Activated naive CD8-positive, alpha-beta T cell treated with anti-CD3 and anti-CD28 coated beads for 36 hours (primary cell): ENCODE results near the gene NOL4L. TPM values are rescaled to one million over a fixed set of nuclear protein-coding genes. Genes with fewer than 3 reads are reported as not detected.
A peak's percentile ranks its signal among the peaks of the same experiment; 100 is the strongest.

Source experiments
- DNase-seq: peaks from one replicate; pipeline ENCODE4 v3.0.0; 2021
- H3K27ac Mint-ChIP-seq: one replicate; pipeline ENCODE4 v1.8.0; 2022; ENCODE audit warnings: mild to moderate bottlenecking, moderate library complexity, mixed read lengths
- H3K27me3 Mint-ChIP-seq: one replicate; pipeline ENCODE4 v1.8.0; 2022; ENCODE audit warnings: mild to moderate bottlenecking, mixed read lengths
- H3K36me3 Mint-ChIP-seq: one replicate; pipeline ENCODE4 v1.8.0; 2021; ENCODE audit warnings: mild to moderate bottlenecking, mixed read lengths
- H3K4me1 Mint-ChIP-seq: one replicate; pipeline ENCODE4 v1.8.0; 2021; ENCODE audit warnings: mixed read lengths
- H3K4me3 Mint-ChIP-seq: one replicate; pipeline ENCODE4 v1.8.0; 2022; ENCODE audit warnings: mild to moderate bottlenecking, moderate library complexity, mixed read lengths
- H3K9me3 Mint-ChIP-seq: one replicate; pipeline ENCODE4 v1.8.0; 2022; ENCODE audit warnings: mixed read lengths
- total RNA-seq, 2 experiments: library from RNA; stranded (reverse); gene quantifications; one replicate each; pipeline ENCODE4 v1.2.3, GENCODE V29; 2021

NOL4L gene
- total RNA-seq, 2 experiments from 2014 or later, result 15.9 TPM

GRCh38 chr20:32487381-32487780 lies 97.8 kb downstream of the NOL4L start:
- no peak overlapping the region for H3K4me3 Mint-ChIP-seq
- DNase-seq, result no peak
- H3K27me3 Mint-ChIP-seq, result no peaks in the 10 kb centered on the region
- peaks cover 26% of the 10 kb centered on the region for H3K4me1 Mint-ChIP-seq
- H3K27ac Mint-ChIP-seq, result no peak overlapping the region
- H3K36me3 Mint-ChIP-seq, result peaks cover 21% of the 10 kb centered on the region
- H3K9me3 Mint-ChIP-seq, result peaks cover 8% of the 10 kb centered on the region

DNA sequence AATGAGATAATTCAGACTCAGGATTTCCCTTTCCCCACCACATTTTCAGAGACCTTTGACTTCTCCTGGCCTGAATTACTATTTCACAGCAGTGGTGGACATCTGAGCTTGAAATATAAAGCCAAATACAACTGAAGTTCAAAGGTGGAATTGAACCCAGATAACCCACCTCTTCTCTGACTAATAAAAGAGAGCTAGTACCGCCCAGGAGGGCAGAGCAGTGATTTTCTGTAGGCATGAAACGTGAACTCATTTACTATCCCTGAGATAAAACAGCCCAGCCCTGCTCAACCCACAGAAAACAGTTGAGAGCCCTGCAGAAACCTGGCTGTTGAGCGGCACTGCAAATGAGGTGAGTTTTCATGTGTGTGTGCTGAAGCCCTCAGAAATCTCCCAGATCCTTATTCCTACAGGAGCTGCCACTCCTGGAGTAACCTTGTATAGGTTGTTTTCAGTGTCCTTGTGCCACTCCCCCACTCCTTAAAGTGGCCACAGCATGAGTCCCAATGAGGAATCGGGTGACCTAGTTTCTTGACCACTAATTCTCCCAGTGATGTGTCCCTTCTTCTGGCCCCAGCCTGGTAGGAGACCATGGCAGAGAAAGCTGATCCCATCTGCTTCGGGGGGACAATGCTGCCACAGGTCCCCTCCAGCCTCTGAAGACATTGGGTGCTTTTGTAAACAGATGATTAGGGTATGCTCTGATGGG lies 99.2 kb downstream of the NOL4L start:
- Mint-ChIP-seq H3K27me3 (no peaks in the 10 kb centered on the region), H3K36me3 (peaks cover 18% of the 10 kb centered on the region), H3K4me3 (no peak overlapping the region), H3K9me3 (peaks cover 8% of the 10 kb centered on the region), H3K4me1 (peaks cover 25% of the 10 kb centered on the region), H3K27ac (peak overlapping the region; percentile 86)
- DNase-seq, result no peak

DNA sequence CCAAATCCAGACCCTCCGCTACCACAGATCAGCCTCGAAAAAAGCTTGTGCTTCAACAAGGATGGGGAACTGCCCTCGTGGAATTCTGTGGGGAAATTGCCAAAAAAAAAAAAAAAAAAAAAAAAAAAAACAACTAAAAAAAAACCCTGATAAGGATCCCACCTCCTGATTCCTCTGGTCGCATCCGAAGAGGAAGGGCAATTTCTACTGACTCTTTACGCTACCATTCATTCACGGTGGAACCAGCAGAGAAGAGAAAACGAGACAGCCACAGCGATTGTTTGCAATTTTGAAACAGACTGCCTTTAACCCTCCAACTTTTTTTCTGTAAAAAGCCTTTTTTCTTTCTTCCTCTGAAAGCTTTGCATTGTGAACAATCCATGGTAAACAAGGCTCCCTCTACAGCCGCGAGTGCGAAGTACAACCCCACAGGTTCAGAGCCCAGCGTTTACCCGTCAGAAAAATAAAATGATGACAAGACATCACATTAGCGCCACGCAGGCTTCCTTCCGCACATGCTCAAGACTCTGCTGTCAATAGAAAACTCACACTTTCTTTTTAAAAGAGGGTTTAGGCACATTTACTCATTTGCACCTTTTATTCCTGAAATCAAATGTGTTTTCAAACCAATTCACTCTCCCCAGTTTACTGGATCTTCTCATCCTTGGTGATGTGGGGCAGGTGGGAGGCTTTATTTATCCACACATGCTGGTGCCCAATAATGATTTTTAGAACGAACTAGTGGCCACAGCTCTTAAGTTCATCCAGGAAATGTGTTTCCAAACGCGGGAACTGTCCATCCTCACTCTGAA lies 100.0 kb downstream of the NOL4L start:
- peaks cover 8% of the 10 kb centered on the region for H3K9me3 Mint-ChIP-seq
- peak overlapping the region; percentile 86 for H3K27ac Mint-ChIP-seq
- peaks cover 24% of the 10 kb centered on the region for H3K4me1 Mint-ChIP-seq
- H3K27me3 Mint-ChIP-seq, result no peaks in the 10 kb centered on the region
- peak; percentile 77 for DNase-seq
- peaks cover 14% of the 10 kb centered on the region for H3K36me3 Mint-ChIP-seq
- H3K4me3 Mint-ChIP-seq, result peak overlapping the region; percentile 86

- no peak for DNase-seq
- Mint-ChIP-seq H3K4me3 (peak overlapping the region; percentile 86), H3K9me3 (peaks cover 8% of the 10 kb centered on the region), H3K4me1 (peaks cover 29% of the 10 kb centered on the region), H3K27me3 (no peaks in the 10 kb centered on the region), H3K36me3 (peaks cover 14% of the 10 kb centered on the region), H3K27ac (peak overlapping the region; percentile 51)
These were observed 100.7 kb downstream of the NOL4L start for GRCh38 chr20:32484225-32484957.

DNA sequence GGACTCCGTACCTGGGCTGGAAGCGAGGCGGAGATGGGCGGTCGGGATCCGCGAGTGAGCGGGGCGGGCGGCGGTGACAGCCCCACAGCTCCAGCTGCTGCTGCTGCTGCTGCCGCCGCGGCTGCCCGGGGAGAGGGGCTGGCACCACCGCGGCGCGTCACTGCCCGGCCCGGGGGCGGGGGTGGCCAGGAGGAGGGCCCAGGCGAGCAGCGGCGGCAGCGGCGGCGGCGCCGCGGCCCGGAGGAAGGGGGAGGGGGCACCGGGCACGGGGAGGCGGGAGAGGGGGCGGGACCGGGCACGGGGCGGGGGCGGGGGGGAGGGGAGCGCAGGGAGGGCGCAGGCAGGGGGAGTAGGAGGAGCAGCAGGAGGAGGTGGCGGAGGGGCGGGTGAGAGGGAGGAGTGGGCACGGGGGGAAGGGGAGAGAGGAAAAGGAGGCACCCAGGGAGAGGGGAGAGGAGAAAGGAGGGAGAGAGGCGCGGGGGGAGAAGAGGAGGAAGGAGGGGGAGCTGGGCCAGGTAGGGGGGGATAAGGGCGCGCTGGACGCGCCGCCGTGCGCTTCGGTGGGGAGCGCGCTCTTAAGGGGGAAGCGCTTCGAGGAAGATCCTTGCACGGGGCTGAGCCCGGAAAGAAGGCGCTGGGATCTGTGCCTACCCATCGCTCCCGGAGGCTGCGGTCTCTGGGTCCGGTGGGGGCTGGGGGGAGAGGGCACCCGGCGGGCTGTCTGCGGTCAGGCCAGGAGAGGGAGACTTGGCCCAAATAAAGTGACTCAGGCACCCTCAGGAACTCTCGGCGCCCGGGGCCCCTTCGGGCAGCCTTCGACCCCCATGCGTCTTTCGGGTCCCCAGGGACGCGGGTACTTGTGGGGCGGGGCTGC lies 101.5 kb downstream of the NOL4L start:
- Mint-ChIP-seq H3K27me3 (no peaks in the 10 kb centered on the region), H3K27ac (peak overlapping the region; percentile 34), H3K4me3 (peak overlapping the region; percentile 79), H3K9me3 (peaks cover 6% of the 10 kb centered on the region), H3K36me3 (peaks cover 11% of the 10 kb centered on the region), H3K4me1 (peaks cover 29% of the 10 kb centered on the region)
- peak; percentile 74 for DNase-seq

DNA sequence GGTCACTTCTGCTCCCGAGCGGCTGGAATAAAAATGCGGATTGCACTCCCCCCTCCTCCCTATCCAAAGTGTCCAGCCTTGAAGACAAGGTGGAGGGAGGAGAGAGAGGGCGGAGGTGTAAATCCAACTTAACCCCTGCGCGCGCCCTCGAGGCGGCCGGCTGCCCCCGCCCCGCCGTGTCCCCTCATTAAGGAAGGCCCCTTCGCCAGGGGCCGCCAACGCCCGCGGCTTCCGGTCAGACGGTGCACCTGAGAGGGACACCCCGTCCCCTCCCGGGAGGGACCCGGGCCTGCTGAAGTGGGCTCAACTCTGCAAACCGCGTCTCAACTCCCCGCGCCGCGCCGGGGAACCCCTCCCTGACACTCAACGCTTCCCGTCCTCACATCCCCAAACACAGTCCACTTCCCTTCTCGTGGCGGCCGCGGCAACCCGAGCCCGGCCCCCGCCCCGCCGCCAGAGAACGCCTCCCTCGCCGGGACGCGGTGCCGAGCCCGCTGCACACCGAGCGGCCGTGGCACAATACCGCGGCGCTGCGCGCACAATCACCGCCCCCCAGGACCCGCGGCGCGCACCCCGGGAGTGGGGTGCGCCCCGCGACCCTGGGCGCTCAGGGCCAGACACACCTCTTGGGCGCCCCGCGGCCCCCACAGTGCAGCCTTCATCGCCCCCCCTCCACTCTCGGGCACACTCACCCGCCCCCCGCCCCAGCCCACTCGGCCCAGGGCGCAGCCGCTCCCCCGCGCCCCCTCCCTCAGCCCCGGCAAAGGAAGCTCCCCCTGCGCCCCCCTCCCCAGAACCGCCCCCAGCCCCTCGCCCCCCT lies 102.5 kb downstream of the NOL4L start:
- Mint-ChIP-seq H3K27ac (no peak overlapping the region), H3K36me3 (peaks cover 5% of the 10 kb centered on the region), H3K4me1 (peaks cover 30% of the 10 kb centered on the region), H3K9me3 (no peaks in the 10 kb centered on the region), H3K27me3 (no peaks in the 10 kb centered on the region), H3K4me3 (peak overlapping the region; percentile 76)
- DNase-seq, result peak; percentile 43

DNA sequence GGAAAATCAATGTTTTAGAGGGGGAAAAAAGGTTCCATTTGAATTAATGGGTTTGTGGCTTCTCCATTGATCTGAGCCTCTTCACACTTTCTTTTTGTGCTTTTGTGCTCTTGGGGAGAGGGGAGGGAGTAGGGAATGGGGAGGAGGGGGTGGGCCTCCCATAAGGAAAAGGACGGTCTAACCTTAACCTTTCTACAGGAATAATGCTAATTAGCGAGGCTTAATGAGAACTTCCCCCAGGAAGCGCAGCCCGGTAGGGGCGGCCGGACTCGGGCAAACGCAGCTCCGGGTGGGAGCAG lies 103.0 kb downstream of the NOL4L start:
- DNase-seq, result no peak
- Mint-ChIP-seq H3K9me3 (no peaks in the 10 kb centered on the region), H3K4me1 (peaks cover 35% of the 10 kb centered on the region), H3K27me3 (no peaks in the 10 kb centered on the region), H3K27ac (no peak overlapping the region), H3K36me3 (peaks cover 5% of the 10 kb centered on the region), H3K4me3 (peak overlapping the region; percentile 53)

DNA sequence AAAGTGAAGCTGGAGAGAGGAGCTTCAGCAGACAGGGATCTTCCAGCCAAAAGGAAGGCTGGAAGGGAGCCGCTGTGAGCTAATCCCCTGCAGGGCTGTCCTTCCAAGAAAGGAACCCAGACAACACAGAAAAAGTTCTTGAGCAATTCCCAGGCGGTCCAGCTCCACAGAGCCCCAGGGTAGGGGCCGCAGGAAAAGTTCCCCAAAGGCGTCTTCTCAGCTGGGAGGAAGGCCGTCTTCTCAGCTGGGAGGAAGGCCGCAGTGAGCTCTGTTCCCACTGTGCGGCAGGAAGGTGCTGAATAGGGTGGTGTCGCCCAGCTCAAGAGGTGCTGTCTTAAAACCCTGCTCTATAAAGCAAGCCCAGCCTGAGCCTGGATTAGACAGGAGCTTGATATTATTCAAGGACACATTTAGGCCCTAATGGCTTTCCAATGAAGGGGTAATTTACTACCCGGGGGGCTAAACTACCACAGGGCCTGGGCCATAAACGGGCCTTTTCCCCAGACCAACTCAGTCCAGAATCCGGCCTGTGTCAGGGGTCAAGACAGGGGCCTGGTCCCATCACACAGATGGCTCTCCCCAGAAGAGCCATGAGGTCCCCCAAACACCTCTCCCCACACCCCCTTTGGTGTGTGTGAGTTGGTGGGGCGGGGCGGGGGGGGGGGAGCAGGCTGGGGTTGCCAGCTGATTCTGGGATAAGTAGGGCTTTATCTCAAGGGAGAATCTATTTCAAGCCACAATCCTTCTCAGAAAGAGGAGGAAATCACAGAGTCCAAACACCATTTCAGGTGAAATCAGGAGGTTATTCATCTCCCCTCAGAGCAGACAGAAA lies 103.6 kb downstream of the NOL4L start:
- H3K4me3 Mint-ChIP-seq, result peak overlapping the region; percentile 53
- H3K27me3 Mint-ChIP-seq, result no peaks in the 10 kb centered on the region
- H3K9me3 Mint-ChIP-seq, result no peaks in the 10 kb centered on the region
- H3K4me1 Mint-ChIP-seq, result peaks cover 38% of the 10 kb centered on the region
- no peak for DNase-seq
- H3K36me3 Mint-ChIP-seq, result peaks cover 1% of the 10 kb centered on the region
- H3K27ac Mint-ChIP-seq, result no peak overlapping the region

DNA sequence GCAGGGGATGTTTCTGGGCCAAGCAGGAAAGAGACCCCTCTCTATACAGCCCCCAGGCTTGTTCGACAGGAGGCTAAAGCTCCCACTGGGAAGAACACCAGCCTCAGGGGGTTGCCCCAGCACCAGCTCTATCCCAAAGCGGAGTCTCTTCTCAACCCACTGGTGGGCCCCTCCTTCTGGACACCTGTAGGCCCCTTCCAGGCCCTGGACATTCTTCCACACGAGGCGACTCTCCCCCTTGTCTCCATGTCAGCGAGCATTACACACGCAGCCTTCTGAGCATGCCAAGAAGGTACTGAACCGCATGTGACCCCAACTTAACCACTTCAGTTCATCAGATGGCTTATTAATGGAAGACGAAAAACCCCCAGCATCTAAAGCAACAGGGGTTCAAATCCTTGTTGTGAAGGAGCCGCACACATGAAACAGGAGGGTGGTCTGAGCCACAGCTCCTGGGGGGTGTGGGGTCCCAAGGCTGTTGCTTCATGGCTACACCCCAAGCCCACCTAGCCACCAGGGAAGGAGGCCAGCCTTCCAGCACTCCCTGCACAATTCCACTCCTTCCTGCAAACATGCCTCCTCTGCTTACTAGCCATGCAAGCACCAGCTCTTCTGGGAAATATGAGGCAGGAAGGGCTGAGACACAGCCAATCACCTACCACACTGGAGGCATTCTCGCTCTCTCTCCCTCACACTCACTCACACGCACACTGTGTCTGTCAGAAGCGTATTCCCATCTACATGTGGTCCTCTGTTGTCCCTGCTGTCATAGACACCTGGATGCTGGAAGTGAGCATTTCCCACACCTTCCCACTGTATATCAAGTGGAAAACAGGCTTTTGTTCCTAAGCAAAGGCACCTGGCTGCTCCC lies 104.5 kb downstream of the NOL4L start:
- no peaks in the 10 kb centered on the region for H3K27me3 Mint-ChIP-seq
- no peak for DNase-seq
- H3K4me3 Mint-ChIP-seq, result no peak overlapping the region
- no peaks in the 10 kb centered on the region for H3K9me3 Mint-ChIP-seq
- H3K36me3 Mint-ChIP-seq, result no peaks in the 10 kb centered on the region
- peaks cover 44% of the 10 kb centered on the region for H3K4me1 Mint-ChIP-seq
- no peak overlapping the region for H3K27ac Mint-ChIP-seq

GRCh38 chr20:32479697-32480171 lies 105.4 kb downstream of the NOL4L start:
- no peak overlapping the region for H3K4me3 Mint-ChIP-seq
- peaks cover 39% of the 10 kb centered on the region for H3K4me1 Mint-ChIP-seq
- peak overlapping the region; percentile 60 for H3K27ac Mint-ChIP-seq

GRCh38 chr20:32479012-32479411 lies 106.1 kb downstream of the NOL4L start:
- Mint-ChIP-seq H3K9me3 (no peaks in the 10 kb centered on the region), H3K27me3 (no peaks in the 10 kb centered on the region), H3K27ac (peak overlapping the region; percentile 42), H3K4me3 (no peak overlapping the region), H3K4me1 (peaks cover 39% of the 10 kb centered on the region), H3K36me3 (no peaks in the 10 kb centered on the region)
- DNase-seq, result no peak

More at GRCh38 chr20:32479697-32480171, 105.4 kb downstream of the NOL4L start:
- DNase-seq, result no peak
- Mint-ChIP-seq H3K36me3 (no peaks in the 10 kb centered on the region), H3K9me3 (no peaks in the 10 kb centered on the region), H3K27me3 (no peaks in the 10 kb centered on the region)

- H3K36me3 Mint-ChIP-seq, result no peaks in the 10 kb centered on the region
- no peaks in the 10 kb centered on the region for H3K27me3 Mint-ChIP-seq
- no peak overlapping the region for H3K4me3 Mint-ChIP-seq
- peaks cover 40% of the 10 kb centered on the region for H3K4me1 Mint-ChIP-seq
- DNase-seq, result no peak
- H3K27ac Mint-ChIP-seq, result no peak overlapping the region
- H3K9me3 Mint-ChIP-seq, result no peaks in the 10 kb centered on the region
These were observed 106.6 kb downstream of the NOL4L start for GRCh38 chr20:32478576-32478975.
